OCI-LY7 (cell line): ENCODE measurements around the gene B4GAT1.

ENCODE experiments used
- CTCF ChIP-seq: fragments of 200-600 bp; sonication (generic); conservative IDR thresholded peaks from 2 replicates; pipeline ENCODE4 v1.5.1; 2014; ENCODE audit warnings: mild to moderate bottlenecking, antibody characterized with exemption, low read length, moderate library complexity, mixed read lengths
- EZH2phosphoT487 ChIP-seq: fragments of 200-600 bp; sonication (generic); IDR thresholded peaks from 2 replicates; pipeline ENCODE4 v1.6.1; 2018; ENCODE audit warnings: low read depth, borderline replicate concordance, mild to moderate bottlenecking, mixed run types, antibody characterized with exemption, low read length, moderate library complexity, mixed read lengths

- no peak for TF ChIP-seq CTCF
- TF ChIP-seq EZH2phosphoT487: no peak
Measured at GRCh38 chr11:66314561-66315497, 32.6 kb downstream of the B4GAT1 start.
